ENCODE results near the gene HAO1. TPM values are rescaled to one million over a fixed set of nuclear protein-coding genes. Genes with fewer than 3 reads are reported as not detected.

The HAO1 gene
- total and polyA plus RNA-seq, 2 of the 13 experiments (the other 11 are each of a cell fraction or from before 2014, with no cell fraction given) = 0.03 TPM; not detected in 1

DNA sequence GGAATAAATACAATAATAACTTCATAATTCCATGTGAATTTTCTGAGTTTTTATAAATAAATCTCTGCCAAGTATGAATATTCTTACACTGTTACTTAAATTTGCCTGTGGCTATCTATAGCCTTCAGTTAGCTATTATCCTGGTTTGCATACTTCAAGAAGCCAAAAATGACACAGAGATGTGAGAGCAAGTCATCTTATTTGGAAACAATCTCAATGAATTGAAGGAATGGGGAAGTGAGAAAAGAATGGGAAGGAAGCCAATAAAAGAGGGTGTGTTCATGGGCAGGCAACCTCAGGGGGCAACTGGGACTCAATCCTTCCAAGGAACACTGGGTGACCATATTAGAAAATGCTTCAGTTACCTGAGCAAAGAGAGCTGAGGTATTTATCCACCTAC is 9.9 kb downstream of the HAO1 start (continued):
- TF ChIP-seq, protein P1, sequence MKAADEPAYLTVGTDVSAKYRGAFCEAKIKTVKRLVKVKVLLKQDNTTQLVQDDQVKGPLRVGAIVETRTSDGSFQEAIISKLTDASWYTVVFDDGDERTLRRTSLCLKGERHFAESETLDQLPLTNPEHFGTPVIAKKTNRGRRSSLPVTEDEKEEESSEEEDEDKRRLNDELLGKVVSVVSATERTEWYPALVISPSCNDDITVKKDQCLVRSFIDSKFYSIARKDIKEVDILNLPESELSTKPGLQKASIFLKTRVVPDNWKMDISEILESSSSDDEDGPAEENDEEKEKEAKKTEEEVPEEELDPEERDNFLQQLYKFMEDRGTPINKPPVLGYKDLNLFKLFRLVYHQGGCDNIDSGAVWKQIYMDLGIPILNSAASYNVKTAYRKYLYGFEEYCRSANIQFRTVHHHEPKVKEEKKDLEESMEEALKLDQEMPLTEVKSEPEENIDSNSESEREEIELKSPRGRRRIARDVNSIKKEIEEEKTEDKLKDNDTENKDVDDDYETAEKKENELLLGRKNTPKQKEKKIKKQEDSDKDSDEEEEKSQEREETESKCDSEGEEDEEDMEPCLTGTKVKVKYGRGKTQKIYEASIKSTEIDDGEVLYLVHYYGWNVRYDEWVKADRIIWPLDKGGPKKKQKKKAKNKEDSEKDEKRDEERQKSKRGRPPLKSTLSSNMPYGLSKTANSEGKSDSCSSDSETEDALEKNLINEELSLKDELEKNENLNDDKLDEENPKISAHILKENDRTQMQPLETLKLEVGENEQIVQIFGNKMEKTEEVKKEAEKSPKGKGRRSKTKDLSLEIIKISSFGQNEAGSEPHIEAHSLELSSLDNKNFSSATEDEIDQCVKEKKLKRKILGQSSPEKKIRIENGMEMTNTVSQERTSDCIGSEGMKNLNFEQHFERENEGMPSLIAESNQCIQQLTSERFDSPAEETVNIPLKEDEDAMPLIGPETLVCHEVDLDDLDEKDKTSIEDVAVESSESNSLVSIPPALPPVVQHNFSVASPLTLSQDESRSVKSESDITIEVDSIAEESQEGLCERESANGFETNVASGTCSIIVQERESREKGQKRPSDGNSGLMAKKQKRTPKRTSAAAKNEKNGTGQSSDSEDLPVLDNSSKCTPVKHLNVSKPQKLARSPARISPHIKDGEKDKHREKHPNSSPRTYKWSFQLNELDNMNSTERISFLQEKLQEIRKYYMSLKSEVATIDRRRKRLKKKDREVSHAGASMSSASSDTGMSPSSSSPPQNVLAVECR (CRISPR knock-in tag; IDR thresholded peaks at IDR 0.05; ENCODE audit: borderline replicate concordance) = no peak
- TF ChIP-seq, protein P2, sequence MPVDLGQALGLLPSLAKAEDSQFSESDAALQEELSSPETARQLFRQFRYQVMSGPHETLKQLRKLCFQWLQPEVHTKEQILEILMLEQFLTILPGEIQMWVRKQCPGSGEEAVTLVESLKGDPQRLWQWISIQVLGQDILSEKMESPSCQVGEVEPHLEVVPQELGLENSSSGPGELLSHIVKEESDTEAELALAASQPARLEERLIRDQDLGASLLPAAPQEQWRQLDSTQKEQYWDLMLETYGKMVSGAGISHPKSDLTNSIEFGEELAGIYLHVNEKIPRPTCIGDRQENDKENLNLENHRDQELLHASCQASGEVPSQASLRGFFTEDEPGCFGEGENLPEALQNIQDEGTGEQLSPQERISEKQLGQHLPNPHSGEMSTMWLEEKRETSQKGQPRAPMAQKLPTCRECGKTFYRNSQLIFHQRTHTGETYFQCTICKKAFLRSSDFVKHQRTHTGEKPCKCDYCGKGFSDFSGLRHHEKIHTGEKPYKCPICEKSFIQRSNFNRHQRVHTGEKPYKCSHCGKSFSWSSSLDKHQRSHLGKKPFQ (CRISPR knock-in tag; IDR thresholded peaks at IDR 0.05; ENCODE audit: insufficient replicate concordance) = no peak
- TF ChIP-seq, protein P3, sequence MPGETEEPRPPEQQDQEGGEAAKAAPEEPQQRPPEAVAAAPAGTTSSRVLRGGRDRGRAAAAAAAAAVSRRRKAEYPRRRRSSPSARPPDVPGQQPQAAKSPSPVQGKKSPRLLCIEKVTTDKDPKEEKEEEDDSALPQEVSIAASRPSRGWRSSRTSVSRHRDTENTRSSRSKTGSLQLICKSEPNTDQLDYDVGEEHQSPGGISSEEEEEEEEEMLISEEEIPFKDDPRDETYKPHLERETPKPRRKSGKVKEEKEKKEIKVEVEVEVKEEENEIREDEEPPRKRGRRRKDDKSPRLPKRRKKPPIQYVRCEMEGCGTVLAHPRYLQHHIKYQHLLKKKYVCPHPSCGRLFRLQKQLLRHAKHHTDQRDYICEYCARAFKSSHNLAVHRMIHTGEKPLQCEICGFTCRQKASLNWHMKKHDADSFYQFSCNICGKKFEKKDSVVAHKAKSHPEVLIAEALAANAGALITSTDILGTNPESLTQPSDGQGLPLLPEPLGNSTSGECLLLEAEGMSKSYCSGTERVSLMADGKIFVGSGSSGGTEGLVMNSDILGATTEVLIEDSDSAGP (CRISPR knock-in tag; IDR thresholded peaks at IDR 0.05; ENCODE audit: borderline replicate concordance) = no peak
- no peak for TF ChIP-seq SMC3 (IDR thresholded peaks at IDR 0.05; ENCODE audit: low read length)
